ENCODE data around the gene SIRPA. TPM values are rescaled to one million over a fixed set of nuclear protein-coding genes. Genes with fewer than 3 reads are reported as not detected.

SIRPA gene
- total and polyA plus RNA-seq, 2 experiments from 2014 or later = 16.0 to 18.6 TPM

DNA sequence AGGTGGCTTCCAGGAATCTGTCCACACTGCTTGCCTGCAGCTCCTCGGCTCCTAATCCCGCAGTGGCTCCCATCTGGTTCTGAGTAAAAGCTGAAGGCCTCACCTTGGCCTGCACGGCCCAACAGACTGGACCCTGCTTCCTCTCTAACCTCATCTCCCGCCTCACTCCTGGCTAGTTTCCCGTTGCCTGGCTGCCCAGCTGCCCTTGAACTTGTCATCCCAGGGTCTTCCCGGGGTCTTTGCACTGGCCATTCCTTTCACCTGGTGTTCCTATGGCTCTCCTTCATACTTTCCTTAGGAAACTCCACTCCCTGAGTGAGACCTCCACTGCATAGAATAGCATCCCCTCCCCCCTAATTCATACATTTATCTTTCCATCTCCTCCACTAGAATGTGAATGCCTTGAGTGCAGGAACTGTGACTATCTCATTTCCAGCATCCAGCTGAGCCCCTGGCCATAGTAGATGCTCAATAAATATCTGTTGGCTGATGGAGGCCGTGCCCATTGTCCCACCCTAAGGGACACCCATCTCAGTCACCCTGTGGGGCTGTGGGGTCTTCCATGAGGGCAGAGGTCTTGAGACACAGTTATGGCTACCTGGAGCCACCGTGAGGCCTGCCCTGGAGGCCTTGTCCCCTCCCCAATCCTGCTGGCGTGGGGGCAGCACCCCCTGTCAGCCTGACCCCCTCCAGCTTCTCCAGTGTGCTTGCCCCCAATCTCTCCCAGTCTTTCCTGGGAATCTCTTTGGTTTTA, 9.1 kb upstream of the SIRPA start:
- Histone ChIP-seq H3K27ac (no peak overlapping the region), H3K79me2 (no peaks in the 10 kb centered on the region), H4K20me1 (ENCODE audit: insufficient read depth, poor library complexity, severe bottlenecking) (no peaks in the 10 kb centered on the region), H3K4me2 (no peak overlapping the region), H3K9me2 (replicated peaks; ENCODE audit: insufficient read depth) (no peaks in the 10 kb centered on the region), H2AFZ (no peak overlapping the region), H3K4me3 (no peak overlapping the region), H3K27me3 (no peaks in the 10 kb centered on the region), H3K9me3 (ENCODE audit: low read depth) (no peaks in the 10 kb centered on the region), H3K36me3 (replicated peaks; ENCODE audit: insufficient read depth, low read depth) (no peaks in the 10 kb centered on the region), H3K4me1 (ENCODE audit: insufficient read depth) (no peaks in the 10 kb centered on the region)
- WGBS (ENCODE audit: low lambda C conversion rate, missing lambda C conversion rate) = 84% methylated on average over 9 of the region's 9 CpGs
- no peak for DNase-seq (ENCODE audit: low spot score)
- TF ChIP-seq EZH2phosphoT487 (IDR thresholded peaks at IDR 0.05; ENCODE audit: low read depth, severe bottlenecking, unreplicated experiment) = no peak
- no peak for TF ChIP-seq EZH2 (IDR thresholded peaks at IDR 0.05; ENCODE audit: borderline replicate concordance)
- TF ChIP-seq, protein P1, sequence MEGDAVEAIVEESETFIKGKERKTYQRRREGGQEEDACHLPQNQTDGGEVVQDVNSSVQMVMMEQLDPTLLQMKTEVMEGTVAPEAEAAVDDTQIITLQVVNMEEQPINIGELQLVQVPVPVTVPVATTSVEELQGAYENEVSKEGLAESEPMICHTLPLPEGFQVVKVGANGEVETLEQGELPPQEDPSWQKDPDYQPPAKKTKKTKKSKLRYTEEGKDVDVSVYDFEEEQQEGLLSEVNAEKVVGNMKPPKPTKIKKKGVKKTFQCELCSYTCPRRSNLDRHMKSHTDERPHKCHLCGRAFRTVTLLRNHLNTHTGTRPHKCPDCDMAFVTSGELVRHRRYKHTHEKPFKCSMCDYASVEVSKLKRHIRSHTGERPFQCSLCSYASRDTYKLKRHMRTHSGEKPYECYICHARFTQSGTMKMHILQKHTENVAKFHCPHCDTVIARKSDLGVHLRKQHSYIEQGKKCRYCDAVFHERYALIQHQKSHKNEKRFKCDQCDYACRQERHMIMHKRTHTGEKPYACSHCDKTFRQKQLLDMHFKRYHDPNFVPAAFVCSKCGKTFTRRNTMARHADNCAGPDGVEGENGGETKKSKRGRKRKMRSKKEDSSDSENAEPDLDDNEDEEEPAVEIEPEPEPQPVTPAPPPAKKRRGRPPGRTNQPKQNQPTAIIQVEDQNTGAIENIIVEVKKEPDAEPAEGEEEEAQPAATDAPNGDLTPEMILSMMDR (IDR thresholded peaks at IDR 0.05; ENCODE audit: poor library complexity) = no peak

DNA sequence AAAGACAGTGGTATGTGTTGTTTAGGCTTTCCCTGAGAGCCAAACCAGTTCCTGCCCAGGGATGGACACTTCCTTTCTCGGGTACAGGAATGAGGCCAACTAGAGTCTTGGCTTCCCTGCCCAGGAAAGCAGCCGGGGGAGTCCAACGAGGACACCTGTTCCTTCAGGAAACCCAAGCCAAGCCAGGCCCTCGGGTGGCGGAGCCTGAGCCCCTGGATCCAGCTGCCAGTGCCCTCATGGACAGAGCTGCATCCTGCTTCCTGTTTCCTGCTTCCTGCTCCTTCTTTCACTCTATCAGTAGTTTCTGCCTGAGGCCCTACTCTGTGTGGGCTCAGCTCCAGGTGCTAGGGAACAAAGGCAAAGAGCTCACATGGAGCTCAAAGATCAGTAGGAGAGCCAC, 7.9 kb upstream of the SIRPA start:
- Histone ChIP-seq H3K4me2 (no peak overlapping the region), H3K9me2 (replicated peaks; ENCODE audit: insufficient read depth) (no peaks in the 10 kb centered on the region), H3K9me3 (ENCODE audit: low read depth) (no peaks in the 10 kb centered on the region), H3K27ac (no peak overlapping the region), H2AFZ (no peak overlapping the region), H3K36me3 (replicated peaks; ENCODE audit: insufficient read depth, low read depth) (no peaks in the 10 kb centered on the region), H3K79me2 (no peaks in the 10 kb centered on the region), H3K4me1 (ENCODE audit: insufficient read depth) (no peaks in the 10 kb centered on the region), H3K27me3 (no peaks in the 10 kb centered on the region), H4K20me1 (ENCODE audit: insufficient read depth, poor library complexity, severe bottlenecking) (no peaks in the 10 kb centered on the region), H3K4me3 (no peak overlapping the region)
- DNase-seq (ENCODE audit: low spot score) = no peak
- TF ChIP-seq EZH2phosphoT487 (IDR thresholded peaks at IDR 0.05; ENCODE audit: low read depth, severe bottlenecking, unreplicated experiment) = no peak
- TF ChIP-seq EZH2 (IDR thresholded peaks at IDR 0.05; ENCODE audit: borderline replicate concordance) = no peak
- TF ChIP-seq, protein P1 (IDR thresholded peaks at IDR 0.05; ENCODE audit: poor library complexity) = no peak
- WGBS (ENCODE audit: low lambda C conversion rate, missing lambda C conversion rate) = 84% methylated on average over 5 of the region's 5 CpGs

DNA sequence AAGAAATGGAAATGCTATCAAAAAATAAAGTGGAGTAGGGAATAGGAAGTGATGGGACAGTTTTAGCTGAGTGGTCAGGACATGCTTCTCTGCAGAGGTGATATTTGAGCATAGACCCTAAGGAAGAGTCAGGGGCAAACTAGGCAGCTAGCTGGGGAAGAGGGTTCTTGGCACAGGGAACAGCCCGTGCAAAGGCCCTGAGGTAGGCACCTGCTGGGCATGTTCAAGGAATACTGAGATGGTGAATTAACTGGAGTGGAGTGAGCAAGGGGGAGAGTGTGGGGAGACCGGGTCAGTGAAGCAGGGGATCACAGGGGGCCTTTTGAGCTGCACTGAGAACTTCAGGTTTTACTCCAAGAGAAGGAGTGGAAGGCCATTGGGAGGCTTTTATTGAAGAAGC, 7.5 kb upstream of the SIRPA start:
- 97% methylated on average over 2 of the region's 2 CpGs for WGBS (ENCODE audit: low lambda C conversion rate, missing lambda C conversion rate)
- H3K79me2 ChIP-seq = no peaks in the 10 kb centered on the region
- no peaks in the 10 kb centered on the region for H3K9me2 ChIP-seq (replicated peaks; ENCODE audit: insufficient read depth)
- no peak overlapping the region for H2AFZ ChIP-seq
- no peak overlapping the region for H3K27ac ChIP-seq
- no peaks in the 10 kb centered on the region for H3K36me3 ChIP-seq (replicated peaks; ENCODE audit: insufficient read depth, low read depth)
- no peak overlapping the region for H3K4me2 ChIP-seq
- no peaks in the 10 kb centered on the region for H3K4me1 ChIP-seq (ENCODE audit: insufficient read depth)
- no peaks in the 10 kb centered on the region for H3K9me3 ChIP-seq (ENCODE audit: low read depth)
- TF ChIP-seq, protein P1 (IDR thresholded peaks at IDR 0.05; ENCODE audit: poor library complexity) = no peak
- no peak for TF ChIP-seq EZH2 (IDR thresholded peaks at IDR 0.05; ENCODE audit: borderline replicate concordance)
- TF ChIP-seq EZH2phosphoT487 (IDR thresholded peaks at IDR 0.05; ENCODE audit: low read depth, severe bottlenecking, unreplicated experiment) = no peak
- no peaks in the 10 kb centered on the region for H4K20me1 ChIP-seq (ENCODE audit: insufficient read depth, poor library complexity, severe bottlenecking)
- H3K4me3 ChIP-seq = no peak overlapping the region
- DNase-seq (ENCODE audit: low spot score) = no peak
- H3K27me3 ChIP-seq = no peaks in the 10 kb centered on the region
